Loucy (cell line): ENCODE data around the gene CNTN1.

Source experiments
- CTCF ChIP-seq: fragments of 200-600 bp; sonication (generic); conservative IDR thresholded peaks from 2 replicates; pipeline ENCODE4 v1.5.1; 2014; ENCODE audit warnings: mild to moderate bottlenecking, antibody characterized with exemption, low read length
- EZH2phosphoT487 ChIP-seq: fragments of 200-600 bp; IDR thresholded peaks from 2 replicates; pipeline ENCODE4 v1.6.1; 2018; ENCODE audit warnings: antibody characterized with exemption, mild to moderate bottlenecking, moderate library complexity, borderline replicate concordance

- TF ChIP-seq CTCF = no peak
- no peak for TF ChIP-seq EZH2phosphoT487
Observed at GRCh38 chr12:40788276-40788675, 96.0 kb downstream of the CNTN1 start.
